ENCODE results near the gene B3GAT1.

Gene B3GAT1

DNA sequence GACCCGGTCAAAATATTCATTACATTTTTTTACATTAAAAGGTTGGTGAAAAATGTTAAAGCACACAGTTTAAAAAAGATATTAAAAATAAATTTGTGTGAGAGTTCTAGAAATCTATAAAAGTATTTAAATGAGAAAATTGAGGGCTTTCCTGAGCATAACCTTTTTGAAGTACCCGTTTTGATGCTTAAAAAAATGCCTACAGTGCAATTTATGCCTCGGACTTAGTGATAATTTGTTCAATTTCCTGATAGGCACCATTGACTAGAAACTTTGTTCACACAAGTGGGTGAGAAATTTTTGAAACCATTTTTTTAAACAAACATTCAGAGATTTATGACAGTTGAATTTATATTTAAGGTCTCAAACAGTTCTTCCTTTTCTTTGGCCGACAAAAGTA, 29.7 kb upstream of the B3GAT1 start:
- no peak for DNase-seq (ENCODE audit: low read depth)

DNA sequence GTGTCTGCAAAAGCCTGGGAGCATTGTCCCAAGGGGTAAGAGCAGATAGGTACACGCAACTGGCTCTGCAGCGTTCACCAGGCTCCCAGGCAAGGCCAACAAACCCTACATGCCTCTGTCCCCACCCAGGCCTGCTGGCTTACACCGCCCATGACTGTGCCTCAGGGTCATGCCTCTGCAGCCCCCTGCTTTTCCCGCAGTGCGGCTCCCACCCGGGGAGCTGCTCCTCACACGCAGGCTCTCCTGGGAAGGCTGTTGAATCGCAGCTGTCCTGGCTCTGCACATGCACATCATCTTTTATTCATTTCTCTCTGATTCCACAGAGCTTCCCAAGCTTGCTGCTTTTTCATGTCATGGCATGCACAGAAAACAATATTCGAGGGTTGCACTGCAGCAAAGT, 29.2 kb upstream of the B3GAT1 start:
- DNase-seq (ENCODE audit: low read depth): no peak

DNA sequence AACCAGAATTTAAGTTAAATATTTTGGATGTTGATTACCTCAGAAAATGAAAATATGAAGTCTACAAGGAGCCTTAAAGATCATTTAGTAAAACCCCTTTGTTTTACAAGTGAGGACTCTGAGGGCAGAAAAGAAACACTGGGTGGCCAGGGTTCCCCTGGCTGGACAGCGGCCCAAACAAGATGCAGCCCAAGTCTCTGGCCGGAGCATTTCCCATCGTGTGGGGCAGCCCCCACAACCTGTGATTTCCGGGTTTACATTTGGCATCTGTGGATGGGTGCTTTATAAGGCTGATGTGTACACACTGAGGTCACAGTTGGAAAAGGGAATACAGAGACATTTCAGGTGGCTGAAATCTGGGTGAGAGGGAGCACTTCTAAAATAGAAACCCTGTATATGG, 28.8 kb upstream of the B3GAT1 start:
- no peak for DNase-seq (ENCODE audit: low read depth)

- DNase-seq (ENCODE audit: low read depth): no peak
These were observed 26.8 kb upstream of the B3GAT1 start for GRCh38 chr11:134438542-134439537.

DNA sequence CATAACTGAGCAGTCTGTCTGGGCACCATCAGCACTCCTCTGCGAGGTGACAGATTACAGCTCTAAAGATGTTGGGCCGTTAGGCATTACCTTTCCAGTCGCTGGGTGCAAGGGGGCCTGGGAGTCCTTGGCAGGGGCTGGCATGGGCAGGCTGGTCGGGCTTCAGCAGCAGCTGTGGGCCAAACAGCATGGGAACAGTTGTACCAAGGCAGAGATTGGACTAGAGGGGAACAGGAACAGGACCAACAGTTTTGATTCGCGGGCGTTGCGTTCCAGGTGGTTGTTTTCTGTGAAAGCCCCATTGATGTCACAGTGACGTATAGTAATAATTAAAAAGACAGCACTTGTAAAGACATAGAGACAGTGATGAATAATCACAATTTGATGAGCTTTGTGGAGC, 25.8 kb upstream of the B3GAT1 start:
- no peak for DNase-seq (ENCODE audit: low read depth)

DNA sequence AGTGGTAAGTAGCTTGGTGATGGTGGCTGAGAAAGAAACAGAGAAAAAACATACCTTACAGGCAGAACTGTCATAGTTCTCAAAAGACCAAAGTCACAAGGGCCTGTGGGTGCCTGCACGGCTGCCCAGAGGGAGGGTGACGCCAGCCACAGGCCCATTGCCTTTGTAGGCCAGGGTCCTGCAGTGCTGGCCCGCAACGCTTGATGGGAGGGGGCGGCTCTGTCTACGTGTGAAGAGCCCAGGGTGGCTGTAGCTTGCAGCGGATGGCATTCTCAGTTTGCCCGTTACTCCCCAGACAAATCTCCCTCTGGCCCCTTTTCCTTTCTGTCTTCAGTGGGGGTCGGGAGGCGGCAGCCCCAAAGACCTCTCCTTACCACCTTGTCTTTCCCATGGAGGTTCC, 24.7 kb upstream of the B3GAT1 start:
- DNase-seq (ENCODE audit: low read depth): no peak

DNA sequence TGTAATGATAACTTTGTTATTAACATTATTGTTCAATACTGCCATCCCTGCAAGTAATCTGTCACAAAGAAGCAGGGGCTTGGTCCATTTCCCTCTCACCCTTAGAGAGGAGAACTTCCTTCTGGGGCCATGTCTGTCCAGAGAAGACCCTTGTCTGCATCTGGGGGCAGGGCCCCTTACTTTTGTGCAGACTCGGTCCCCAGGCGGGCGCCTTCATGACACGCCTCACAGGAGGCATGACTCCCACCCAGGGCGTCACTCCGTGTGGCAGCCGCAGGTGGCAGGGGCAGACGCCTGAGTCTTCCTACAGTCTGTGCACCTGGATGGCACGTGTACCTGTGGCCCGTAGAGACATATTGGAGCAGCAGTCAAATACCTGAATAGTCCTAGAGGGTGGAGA, 21.8 kb upstream of the B3GAT1 start:
- DNase-seq (ENCODE audit: low read depth): no peak

GRCh38 chr11:134433251-134433650, 21.2 kb upstream of the B3GAT1 start:
- no peak for DNase-seq (ENCODE audit: low read depth)

DNA sequence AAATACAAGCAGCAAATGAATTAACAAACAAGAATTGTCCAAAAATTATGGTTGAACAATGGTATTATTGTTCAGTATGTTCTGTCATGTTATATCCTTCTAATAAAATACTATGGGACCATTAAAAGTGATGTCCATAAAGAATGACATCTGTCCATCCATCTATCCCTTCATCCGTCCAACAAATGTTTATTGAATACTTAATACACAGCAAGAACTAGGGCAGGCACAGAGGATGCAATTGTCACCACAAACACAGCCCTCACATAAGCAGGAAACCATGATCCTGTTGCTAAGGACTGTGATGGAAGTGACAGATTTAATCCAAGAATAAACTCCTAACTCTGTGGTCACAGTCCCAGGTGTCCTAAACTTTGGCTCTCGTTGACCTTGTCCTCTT, 20.7 kb upstream of the B3GAT1 start:
- no peak for DNase-seq (ENCODE audit: low read depth)

DNA sequence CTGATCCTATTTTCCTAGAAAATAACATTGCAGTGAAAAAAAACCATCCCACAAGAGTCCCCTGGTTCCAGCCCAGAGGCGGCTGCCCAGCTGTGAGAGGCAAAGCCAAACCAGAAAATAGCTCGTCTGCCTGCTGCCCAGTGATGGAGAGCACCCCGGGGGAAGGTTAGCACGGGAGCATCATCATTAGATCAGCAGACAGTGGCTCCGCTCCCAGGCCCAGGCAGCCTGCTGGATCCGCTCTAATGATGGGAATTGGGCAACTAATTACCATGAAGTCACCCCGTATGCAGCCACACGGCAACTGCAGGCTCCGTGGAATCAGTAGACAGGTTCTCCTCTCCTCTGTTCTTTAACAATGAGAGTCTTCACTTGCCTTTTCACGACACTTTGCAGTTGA, 17.1 kb upstream of the B3GAT1 start:
- DNase-seq (ENCODE audit: low read depth): no peak

GRCh38 chr11:134425816-134426536, 13.9 kb upstream of the B3GAT1 start:
- no peak for DNase-seq (ENCODE audit: low read depth)

- DNase-seq (ENCODE audit: low read depth): no peak
These were observed 13.4 kb upstream of the B3GAT1 start for GRCh38 chr11:134425413-134425812.

DNA sequence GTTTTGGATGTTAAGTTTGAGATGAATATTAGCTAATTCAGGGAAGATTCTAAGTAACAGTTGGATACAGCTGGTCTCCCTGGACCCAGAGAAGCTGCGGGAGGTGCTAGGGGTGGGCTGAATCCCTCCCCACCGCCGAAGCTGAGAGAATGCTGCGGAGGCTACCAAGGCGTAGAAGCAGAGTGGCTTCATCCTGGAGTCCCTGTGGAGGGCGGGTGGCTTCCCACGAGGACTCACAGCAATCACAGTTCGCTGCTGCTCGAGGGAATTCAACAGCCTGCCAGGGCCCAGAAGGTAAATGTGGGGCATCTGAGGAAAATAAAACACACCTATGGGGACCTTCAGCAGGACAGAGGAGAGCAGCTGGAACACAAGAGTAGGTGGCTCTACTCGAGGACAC, 11.1 kb upstream of the B3GAT1 start:
- no peak for DNase-seq (ENCODE audit: low read depth)

DNA sequence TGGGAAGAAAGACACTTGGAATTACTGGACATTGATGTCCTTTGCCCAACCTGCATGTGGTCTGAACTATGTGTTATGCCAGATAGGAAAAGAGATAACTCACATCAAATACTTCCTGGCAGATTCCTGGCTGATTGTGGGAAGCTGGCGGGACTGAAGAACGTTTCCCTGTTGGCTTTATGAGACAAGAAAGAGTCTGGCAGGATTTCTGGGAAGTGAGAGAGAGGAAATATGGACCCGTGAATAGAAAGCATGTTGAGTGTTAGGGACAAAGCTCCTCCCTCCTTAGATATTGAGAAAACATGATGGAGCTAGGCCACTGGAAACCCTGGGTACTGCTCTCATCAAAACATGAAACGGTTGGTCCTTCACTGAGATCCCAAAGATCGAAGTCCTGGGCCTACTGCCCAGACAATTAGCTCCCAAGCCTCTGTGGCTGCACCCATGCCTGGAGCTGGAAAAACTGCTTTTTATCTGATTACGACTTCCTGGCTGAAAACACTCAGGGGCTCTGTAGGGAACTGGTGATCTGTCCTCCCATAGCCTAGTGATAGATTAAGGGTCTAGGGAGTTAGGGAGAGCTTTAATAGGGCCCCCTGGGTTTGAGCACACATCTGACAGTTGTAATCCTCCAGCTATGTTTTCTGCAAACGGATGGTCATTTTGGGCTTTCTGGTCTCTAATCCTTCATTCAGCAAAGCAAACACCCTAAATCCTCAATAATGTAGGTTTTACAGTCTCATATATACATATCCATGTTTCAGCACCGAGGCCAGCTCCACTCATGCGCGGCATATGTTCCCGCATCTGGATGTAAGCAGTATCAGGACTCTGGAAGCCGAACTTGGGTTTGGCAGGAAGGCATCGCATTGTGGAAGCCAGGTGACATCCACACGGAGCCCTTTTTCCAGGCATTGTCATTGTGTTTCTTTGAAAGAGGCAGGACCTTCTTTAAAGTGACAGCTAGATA, 6.1 kb upstream of the B3GAT1 start:
- DNase-seq (ENCODE audit: low read depth): no peak

DNA sequence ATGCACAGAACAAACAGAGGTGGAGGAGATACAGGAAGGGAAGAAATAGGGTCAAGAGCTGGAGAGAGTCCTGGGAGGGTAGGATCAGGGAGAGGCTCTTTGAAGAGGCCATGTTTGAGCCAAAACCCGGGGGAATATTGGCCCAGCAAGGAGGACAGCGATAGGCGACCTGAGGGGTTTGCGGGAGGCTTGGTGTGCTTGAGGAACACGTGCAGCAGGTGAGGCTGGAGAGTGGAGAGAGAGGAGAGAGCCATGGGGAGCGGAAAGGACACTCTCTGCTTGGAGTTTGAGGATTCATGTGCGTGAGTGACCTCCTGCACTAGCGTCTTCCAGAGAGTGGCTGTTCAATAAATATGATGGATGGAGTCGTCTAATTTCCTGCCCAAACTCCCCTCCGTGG, 4.7 kb upstream of the B3GAT1 start:
- DNase-seq (ENCODE audit: low read depth): no peak

- no peak for DNase-seq (ENCODE audit: low read depth)
These were observed 3.0 kb upstream of the B3GAT1 start for GRCh38 chr11:134414766-134415765.

DNA sequence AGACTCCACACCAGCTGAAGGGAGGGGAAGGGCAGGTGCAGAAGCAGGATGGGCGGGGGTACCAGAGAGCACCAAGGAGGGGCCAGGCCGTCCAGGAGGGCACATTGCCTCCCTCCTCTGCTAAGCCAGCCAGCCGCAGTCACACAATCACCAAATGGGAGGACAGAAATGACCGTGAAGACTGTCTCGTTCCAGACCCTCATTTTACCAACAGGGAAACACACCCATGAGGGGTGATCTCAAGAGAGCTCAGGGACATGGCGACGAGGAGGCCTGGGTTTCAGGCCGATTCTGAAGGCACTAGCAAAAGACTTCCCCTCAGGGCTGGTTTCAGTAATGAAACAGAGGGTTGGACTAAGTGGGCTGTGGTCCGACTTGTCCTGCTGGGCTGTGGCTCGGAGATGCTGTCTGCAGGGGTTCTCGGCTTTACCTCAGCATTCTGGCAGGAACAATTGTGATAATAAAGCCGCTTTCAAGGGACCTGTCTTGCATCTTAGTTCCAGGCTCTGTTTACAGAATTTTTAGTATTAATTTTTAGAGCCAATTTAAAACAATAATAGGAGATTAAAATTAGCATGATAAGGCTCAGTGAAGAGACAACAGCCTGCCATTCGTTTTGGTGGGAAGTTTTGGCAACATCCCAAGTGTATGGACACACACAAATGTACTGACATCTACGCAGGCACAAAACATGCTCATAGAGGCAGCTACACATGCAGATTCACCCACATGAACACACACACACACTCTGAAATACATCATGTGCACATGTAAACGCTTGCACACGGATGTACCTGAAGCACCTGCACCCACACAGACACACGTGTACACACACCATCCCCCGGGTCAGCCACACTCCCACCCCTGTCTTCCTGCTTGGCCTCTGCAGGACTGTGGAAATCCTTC, 2.0 kb upstream of the B3GAT1 start:
- DNase-seq (ENCODE audit: low read depth): no peak

- DNase-seq (ENCODE audit: low read depth): no peak
These were observed 1.2 kb upstream of the B3GAT1 start for GRCh38 chr11:134413043-134413825.

DNA sequence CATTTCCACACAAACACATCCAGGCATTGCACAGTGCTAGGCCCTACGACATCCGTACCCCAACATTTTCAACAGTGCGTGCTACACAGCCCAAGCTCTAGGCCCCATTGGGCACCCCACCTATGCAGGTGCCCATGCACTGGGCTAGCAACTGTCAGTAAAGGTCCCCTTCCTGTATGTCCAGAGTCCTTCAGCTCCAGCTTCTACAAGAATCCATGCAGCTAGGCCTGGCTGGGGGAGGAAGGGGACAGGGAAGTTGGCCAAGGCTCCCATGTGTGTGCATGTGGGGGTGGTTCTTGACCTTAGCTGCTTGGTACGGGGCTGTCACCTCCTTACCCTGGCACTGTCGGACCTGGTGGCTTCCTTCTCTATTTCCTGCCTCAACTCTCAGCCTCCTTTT, 1.3 kb downstream of the B3GAT1 start:
- DNase-seq (ENCODE audit: low read depth): no peak

Data from fibroblast of the conjunctiva (primary cell).